ENCODE measurements around the gene ZFP36L1.

Gene ZFP36L1

DNA sequence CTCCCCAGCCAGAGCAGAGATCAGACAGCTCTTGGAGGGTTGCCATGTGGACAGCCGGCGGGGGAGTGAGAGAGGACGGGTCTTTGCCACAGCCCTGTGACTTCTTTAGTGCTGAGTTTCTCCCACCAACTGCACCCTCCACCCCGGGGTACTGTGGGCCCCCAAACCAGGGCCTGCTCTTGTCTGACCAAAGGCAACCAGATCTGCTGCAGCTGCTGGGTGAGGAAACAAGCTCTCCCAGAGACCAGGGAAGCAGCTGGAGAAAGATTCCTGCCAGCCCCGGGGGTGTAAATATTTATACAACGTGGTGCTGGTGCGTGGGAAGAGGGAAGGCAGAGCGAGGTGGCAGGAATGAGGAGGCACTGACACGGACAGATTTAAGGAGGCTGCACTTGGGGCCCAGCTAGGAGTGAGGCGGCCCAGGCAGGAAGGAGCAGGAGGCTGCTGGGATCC, 14.3 kb upstream of the ZFP36L1 start:
- ChIA-PET CTCF (interaction anchor here (0.6 to 1.3 kb wide), 2 partner anchors 9 to 970 kb away, joined by 3 to 4 read pairs; no protein-coding TSS in a partner anchor), POLR2A (ENCODE audit: low non-redundant PET) (no interaction called here)
- peak overlapping the region; percentile 37; the same call in 1 of the 2 replicates for H3K27ac ChIP-seq
- TF ChIP-seq, protein P1, sequence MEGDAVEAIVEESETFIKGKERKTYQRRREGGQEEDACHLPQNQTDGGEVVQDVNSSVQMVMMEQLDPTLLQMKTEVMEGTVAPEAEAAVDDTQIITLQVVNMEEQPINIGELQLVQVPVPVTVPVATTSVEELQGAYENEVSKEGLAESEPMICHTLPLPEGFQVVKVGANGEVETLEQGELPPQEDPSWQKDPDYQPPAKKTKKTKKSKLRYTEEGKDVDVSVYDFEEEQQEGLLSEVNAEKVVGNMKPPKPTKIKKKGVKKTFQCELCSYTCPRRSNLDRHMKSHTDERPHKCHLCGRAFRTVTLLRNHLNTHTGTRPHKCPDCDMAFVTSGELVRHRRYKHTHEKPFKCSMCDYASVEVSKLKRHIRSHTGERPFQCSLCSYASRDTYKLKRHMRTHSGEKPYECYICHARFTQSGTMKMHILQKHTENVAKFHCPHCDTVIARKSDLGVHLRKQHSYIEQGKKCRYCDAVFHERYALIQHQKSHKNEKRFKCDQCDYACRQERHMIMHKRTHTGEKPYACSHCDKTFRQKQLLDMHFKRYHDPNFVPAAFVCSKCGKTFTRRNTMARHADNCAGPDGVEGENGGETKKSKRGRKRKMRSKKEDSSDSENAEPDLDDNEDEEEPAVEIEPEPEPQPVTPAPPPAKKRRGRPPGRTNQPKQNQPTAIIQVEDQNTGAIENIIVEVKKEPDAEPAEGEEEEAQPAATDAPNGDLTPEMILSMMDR (conservative IDR thresholded peaks at IDR 0.05; ENCODE audit: low read depth) = no peak
- DNase-seq (ENCODE audit: low spot score) = no peak

DNA sequence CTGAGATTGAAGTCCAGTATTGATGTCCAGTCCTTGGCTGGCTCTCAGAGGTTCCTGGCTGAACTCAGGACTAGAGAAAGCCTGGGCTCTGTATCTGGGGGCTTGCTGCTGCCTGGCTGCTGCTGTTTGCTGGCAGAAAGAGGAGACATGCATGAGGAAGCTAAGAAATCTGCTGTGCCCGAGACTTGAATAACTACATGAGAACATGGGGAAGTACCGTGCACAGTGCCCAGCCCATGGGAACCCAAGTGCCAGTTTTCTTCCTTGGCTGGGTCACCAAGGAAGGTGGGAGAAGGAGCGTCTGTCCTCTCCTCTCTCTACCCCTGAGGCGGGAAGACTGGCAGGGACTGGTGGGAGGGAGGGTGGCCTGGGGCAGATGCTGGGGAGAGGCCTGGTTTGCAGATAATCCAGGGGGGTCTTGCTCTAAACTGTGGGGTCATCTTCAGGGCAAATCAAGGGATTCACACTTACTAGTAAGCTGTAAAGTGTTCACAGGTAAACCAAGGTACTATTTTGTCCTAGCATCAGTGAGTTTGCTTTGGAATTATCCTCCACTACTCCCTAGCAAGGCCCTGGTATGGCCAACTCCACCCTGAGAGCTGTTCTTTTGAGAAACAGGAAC, 13.8 kb upstream of the ZFP36L1 start:
- TF ChIP-seq, protein P1 (conservative IDR thresholded peaks at IDR 0.05; ENCODE audit: low read depth) = no peak
- DNase-seq (ENCODE audit: low spot score) = no peak
- CTCF ChIA-PET = interaction anchor here (0.6 to 1.3 kb wide), 2 partner anchors 10 to 969 kb away, joined by 3 to 4 read pairs; no protein-coding TSS in a partner anchor
- H3K27ac ChIP-seq = peak overlapping the region; percentile 37; the same call in 1 of the 2 replicates
- POLR2A ChIA-PET (ENCODE audit: low non-redundant PET) = no interaction called here

DNA sequence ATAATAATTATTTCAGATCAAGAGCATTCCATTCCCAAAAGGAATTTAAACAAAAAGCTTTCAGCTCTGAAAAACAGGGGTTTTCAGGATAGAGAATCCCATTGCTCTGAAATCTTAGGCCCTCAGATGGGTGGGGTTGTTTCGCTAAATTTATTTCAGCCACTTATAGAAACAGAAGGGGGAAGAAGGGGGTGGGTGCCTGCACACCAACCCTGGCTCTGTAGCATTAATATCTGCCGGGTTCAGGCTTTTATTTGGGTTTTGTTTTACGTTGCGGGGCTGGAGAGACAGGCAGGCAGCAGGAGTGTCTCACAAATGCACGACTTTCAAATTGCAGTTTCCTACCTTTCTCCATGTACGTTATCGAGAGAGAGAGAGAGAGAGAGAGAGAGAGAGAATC, 12.5 kb upstream of the ZFP36L1 start:
- no peak for DNase-seq (ENCODE audit: low spot score)
- ChIA-PET CTCF (interaction anchor here (0.7 kb wide), 1 partner anchor 12 kb away, joined by 3 read pairs; no protein-coding TSS in a partner anchor), POLR2A (ENCODE audit: low non-redundant PET) (no interaction called here)
- H3K27ac ChIP-seq = no peak overlapping the region
- TF ChIP-seq, protein P1 (conservative IDR thresholded peaks at IDR 0.05; ENCODE audit: low read depth) = no peak

DNA sequence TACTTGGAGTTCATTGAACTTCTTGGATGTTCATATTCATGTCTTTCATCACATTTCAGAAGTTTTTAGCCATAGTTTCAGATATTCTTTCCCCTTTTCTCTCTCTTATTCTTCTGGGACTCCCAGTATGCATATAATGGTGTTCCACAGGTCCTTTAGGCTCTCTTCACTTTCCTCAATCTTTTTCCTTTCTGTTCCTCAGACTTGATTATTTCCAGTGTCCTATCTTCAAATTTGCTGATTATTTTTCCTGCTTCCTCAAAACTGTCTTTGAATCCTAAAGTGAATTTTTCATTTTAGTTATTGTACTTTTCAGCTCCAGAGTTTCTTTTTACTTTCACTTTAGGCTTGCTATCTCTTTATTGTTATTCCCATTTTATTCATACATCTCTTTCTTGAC, 8.8 kb upstream of the ZFP36L1 start:
- ChIA-PET CTCF (no interaction called here), POLR2A (ENCODE audit: low non-redundant PET) (no interaction called here)
- no peak overlapping the region for H3K27ac ChIP-seq
- DNase-seq (ENCODE audit: low spot score) = no peak
- TF ChIP-seq, protein P1 (conservative IDR thresholded peaks at IDR 0.05; ENCODE audit: low read depth) = no peak

DNA sequence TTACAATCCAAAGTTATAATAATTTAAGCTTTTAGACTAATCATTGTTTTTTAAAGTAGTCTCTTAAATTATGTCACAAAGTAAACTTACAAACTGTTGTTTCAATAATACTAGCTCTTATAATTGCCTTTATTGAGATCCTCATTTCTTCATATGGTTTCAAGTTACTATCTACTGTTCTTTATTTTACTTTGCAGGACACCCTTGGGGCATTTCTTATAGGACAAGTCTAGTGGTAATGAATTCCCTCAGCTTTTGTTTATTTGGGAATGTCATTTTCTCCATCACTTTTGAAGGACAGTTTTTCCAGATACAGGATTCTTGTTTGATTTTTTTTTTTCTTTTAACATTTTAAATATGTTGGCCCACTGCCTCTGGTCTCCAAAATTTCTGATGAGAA, 8.1 kb upstream of the ZFP36L1 start:
- ChIA-PET CTCF (no interaction called here), POLR2A (ENCODE audit: low non-redundant PET) (no interaction called here)

DNA sequence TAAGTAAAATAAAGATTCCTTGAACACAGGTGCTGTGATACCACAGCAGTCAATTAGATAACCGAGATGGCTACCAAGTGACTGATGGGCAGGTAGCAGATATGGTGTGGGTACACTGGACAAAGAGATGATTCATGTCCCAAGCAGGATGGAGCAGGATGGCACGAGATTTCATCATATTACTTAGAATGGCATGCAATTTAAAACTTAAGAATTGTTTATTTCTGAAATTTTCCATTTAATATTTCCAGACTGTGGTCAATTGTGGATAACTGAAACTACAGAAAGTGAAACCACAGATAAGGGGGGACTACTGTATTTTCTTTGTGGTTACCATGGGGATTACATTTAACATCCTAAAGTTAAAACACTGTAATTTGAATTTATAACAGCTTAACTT, 7.5 kb upstream of the ZFP36L1 start:
- ChIA-PET POLR2A (ENCODE audit: low non-redundant PET) (no interaction called here), CTCF (no interaction called here)
- no peak for DNase-seq (ENCODE audit: low spot score)
- TF ChIP-seq, protein P1 (conservative IDR thresholded peaks at IDR 0.05; ENCODE audit: low read depth) = no peak
- no peak overlapping the region for H3K27ac ChIP-seq

More for the DNA sequence above, 8.1 kb upstream of the ZFP36L1 start:
- TF ChIP-seq, protein P1 (conservative IDR thresholded peaks at IDR 0.05; ENCODE audit: low read depth) = no peak
- DNase-seq (ENCODE audit: low spot score) = no peak
- H3K27ac ChIP-seq = no peak overlapping the region
